ENCODE results near the gene ZNF511.

The ZNF511 gene

GRCh38 chr10:133275684-133276092 lies 33.0 kb upstream of the ZNF511 start:
- TF ChIP-seq ZFX (IDR thresholded peaks at IDR 0.05; ENCODE audit: borderline replicate concordance): no peak
- no peak for TF ChIP-seq CTCF (IDR thresholded peaks at IDR 0.05)

GRCh38 chr10:133276100-133276434 lies 32.6 kb upstream of the ZNF511 start:
- no peak overlapping the region for H3K27ac ChIP-seq
- TF ChIP-seq CTCF (IDR thresholded peaks at IDR 0.05): no peak
- no peak for TF ChIP-seq ZFX (IDR thresholded peaks at IDR 0.05; ENCODE audit: borderline replicate concordance)

More at GRCh38 chr10:133275684-133276092, 33.0 kb upstream of the ZNF511 start:
- H3K27ac ChIP-seq: no peak overlapping the region

GRCh38 chr10:133276435-133277201 lies 32.1 kb upstream of the ZNF511 start, which contains the start of gene ADAM8:
Gene ADAM8 (minus strand): TSS chr10:133276868. CDS start chr10:133276817, 51 bp downstream.
- TF ChIP-seq CTCF (IDR thresholded peaks at IDR 0.05): no peak
- TF ChIP-seq ZFX (IDR thresholded peaks at IDR 0.05; ENCODE audit: borderline replicate concordance): no peak
- H3K27ac ChIP-seq: no peak within 1 kb of the TSS

GRCh38 chr10:133277277-133277992 lies 31.3 kb upstream of the ZNF511 start:
- H3K27ac ChIP-seq: no peak overlapping the region
- TF ChIP-seq CTCF (IDR thresholded peaks at IDR 0.05): no peak

GRCh38 chr10:133277993-133278576 lies 30.6 kb upstream of the ZNF511 start:
- H3K27ac ChIP-seq: no peak overlapping the region
- TF ChIP-seq CTCF (IDR thresholded peaks at IDR 0.05): no peak
- TF ChIP-seq ZFX (IDR thresholded peaks at IDR 0.05; ENCODE audit: borderline replicate concordance): no peak

- H3K27ac ChIP-seq: no peak overlapping the region
- no peak for TF ChIP-seq ZFX (IDR thresholded peaks at IDR 0.05; ENCODE audit: borderline replicate concordance)
- no peak for TF ChIP-seq CTCF (IDR thresholded peaks at IDR 0.05)
Measured at GRCh38 chr10:133278577-133279265, 30.0 kb upstream of the ZNF511 start.
